ENCODE measurements around the gene KDM4C. TPM values are rescaled to one million over a fixed set of nuclear protein-coding genes. Genes with fewer than 3 reads are reported as not detected.

The KDM4C gene
- polyA plus RNA-seq, 4 donors, result 12.6 to 27.3 (median 18.9) TPM

DNA sequence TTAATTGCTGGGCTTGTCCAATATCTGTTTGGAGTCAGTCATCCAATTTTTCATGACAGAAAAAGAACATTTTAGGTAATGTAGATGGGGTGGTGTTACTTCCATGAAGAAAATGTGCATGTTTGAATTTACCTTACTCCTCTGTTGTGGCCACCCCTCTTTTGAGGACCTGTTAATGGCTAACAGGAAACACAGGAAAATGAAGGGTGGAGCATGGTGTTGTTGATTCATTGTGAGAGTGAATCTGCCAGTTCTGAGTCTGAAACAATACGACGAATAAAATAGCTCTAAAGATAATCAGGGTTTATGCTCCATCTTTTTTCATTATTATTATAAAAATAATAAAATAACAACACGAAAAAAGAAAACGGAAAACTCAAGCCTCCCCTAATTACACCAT is 335.3 kb downstream of the KDM4C start:
- H3K4me1 ChIP-seq (ENCODE audit: control insufficient read depth in 3 of 3, insufficient read depth in 2 of 3, low read depth in 1 of 3, low read length in 2 of 3), result no peaks in the 10 kb centered on the region
- peaks cover 0 to 10% (median 10%) of the 10 kb centered on the region in 3 donors for H3K36me3 ChIP-seq (ENCODE audit: control insufficient read depth in 3 of 3, insufficient read depth in 2 of 3, low read depth in 1 of 3, low read length in 3 of 3)
- H3K27ac ChIP-seq (ENCODE audit: low read depth in 1 of 3, low read length in 2 of 3), result no peak overlapping the region
- FAIRE-seq (no peak), DNase-seq (no peak)
- no peaks in the 10 kb centered on the region for H3K27me3 ChIP-seq (ENCODE audit: control insufficient read depth in 3 of 3, insufficient read depth in 3 of 3, low read length in 3 of 3)
- no peaks in the 10 kb centered on the region for H3K9me3 ChIP-seq (ENCODE audit: control insufficient read depth in 2 of 2, insufficient read depth in 1 of 2, low read depth in 1 of 2, low read length in 1 of 2)
- WGBS, 3 donors, result 88 to 94% (median 88%) methylated on average over 4 of the region's 4 CpGs
- H3K4me3 ChIP-seq (ENCODE audit: low read depth in 1 of 3, low read length in 3 of 3), result no peak overlapping the region

DNA sequence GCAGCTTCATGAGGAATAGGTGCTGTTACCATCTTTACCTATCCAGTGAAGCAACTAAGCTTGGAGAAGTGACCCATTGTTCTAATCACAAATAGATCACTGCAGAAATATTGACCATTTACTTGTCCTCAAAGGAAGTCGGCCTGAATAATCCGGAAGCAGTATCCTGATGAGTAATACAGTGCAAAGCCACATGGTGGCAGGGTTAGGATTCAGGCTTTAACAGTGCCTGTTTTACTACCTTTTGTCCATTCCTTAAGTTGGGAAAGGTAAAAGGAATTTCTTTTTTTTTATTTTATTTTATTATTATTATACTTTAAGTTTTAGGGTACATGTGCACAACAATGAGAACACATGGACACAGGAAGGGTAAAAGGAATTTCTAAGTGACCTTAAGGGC is 336.3 kb downstream of the KDM4C start:
- no peak for DNase-seq
- WGBS, 3 donors, result 87 to 97% (median 88%) methylated on average over 2 of the region's 2 CpGs
- FAIRE-seq, result no peak

DNA sequence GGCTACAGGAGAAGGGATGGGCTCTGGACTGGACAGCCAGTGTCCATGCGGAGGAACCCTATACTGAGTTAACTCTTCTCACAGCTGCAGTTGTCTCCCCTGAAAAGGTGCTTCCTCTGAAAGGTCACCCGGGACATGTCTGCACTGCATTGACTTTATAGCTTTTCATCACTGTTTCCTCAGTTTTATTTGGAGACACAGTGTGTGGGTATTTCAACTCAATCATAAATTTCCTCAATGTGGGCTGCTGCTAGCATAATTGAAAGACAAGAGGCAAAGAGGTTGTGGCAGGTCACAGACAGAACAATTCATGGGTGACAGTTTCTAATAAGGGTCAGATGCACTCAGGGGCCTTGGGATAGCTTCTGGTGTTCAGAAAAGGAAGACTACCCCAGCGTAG is 336.8 kb downstream of the KDM4C start:
- Histone ChIP-seq H3K36me3 (ENCODE audit: control insufficient read depth in 3 of 3, insufficient read depth in 2 of 3, low read depth in 1 of 3, low read length in 3 of 3) (peaks cover 0 to 10% (median 10%) of the 10 kb centered on the region in 3 donors), H3K27me3 (ENCODE audit: control insufficient read depth in 3 of 3, insufficient read depth in 3 of 3, low read length in 3 of 3) (no peaks in the 10 kb centered on the region), H3K27ac (ENCODE audit: low read depth in 1 of 3, low read length in 2 of 3) (no peak overlapping the region), H3K9me3 (ENCODE audit: control insufficient read depth in 2 of 2, insufficient read depth in 1 of 2, low read depth in 1 of 2, low read length in 1 of 2) (peaks cover 0 to 3% of the 10 kb centered on the region in 2 donors), H3K4me1 (ENCODE audit: control insufficient read depth in 3 of 3, insufficient read depth in 2 of 3, low read depth in 1 of 3, low read length in 2 of 3) (no peaks in the 10 kb centered on the region), H3K4me3 (ENCODE audit: low read depth in 1 of 3, low read length in 3 of 3) (no peak overlapping the region)
- no peak for FAIRE-seq
- 86 to 97% (median 95%) methylated on average over 3 of the region's 3 CpGs for WGBS, 3 donors
- no peak for DNase-seq

More for the DNA sequence above, 336.3 kb downstream of the KDM4C start:
- H3K27ac ChIP-seq (ENCODE audit: low read depth in 1 of 3, low read length in 2 of 3), result no peak overlapping the region
- H3K4me1 ChIP-seq (ENCODE audit: control insufficient read depth in 3 of 3, insufficient read depth in 2 of 3, low read depth in 1 of 3, low read length in 2 of 3), result no peaks in the 10 kb centered on the region
- peaks cover 0 to 10% (median 10%) of the 10 kb centered on the region in 3 donors for H3K36me3 ChIP-seq (ENCODE audit: control insufficient read depth in 3 of 3, insufficient read depth in 2 of 3, low read depth in 1 of 3, low read length in 3 of 3)
- no peaks in the 10 kb centered on the region for H3K27me3 ChIP-seq (ENCODE audit: control insufficient read depth in 3 of 3, insufficient read depth in 3 of 3, low read length in 3 of 3)
- H3K4me3 ChIP-seq (ENCODE audit: low read depth in 1 of 3, low read length in 3 of 3), result no peak overlapping the region
- H3K9me3 ChIP-seq (ENCODE audit: control insufficient read depth in 2 of 2, insufficient read depth in 1 of 2, low read depth in 1 of 2, low read length in 1 of 2), result no peaks in the 10 kb centered on the region

DNA sequence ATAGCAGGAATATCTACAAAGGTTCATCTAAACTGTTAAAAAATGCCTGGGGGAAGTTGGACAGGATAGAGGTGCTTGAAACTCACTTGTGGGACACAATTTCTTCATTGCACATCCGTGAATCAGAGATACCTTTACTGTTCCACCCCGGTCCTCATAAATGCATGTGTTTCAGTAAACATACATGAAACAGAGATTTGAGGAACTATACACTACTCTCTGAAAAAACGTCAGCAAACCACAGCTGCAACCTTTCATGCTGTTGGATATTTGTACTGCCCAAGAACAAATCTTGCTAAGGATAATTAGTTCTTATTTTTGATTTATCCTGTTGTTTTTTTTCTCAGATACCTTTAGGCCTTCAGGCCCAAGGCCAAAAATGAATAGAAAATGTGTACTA is 337.3 kb downstream of the KDM4C start:
- DNase-seq (no peak), FAIRE-seq (no peak)
- WGBS, 3 donors, result 75 to 96% (median 80%) methylated on average over 3 of the region's 3 CpGs
- H3K4me1 ChIP-seq (ENCODE audit: control insufficient read depth in 3 of 3, insufficient read depth in 2 of 3, low read depth in 1 of 3, low read length in 2 of 3), result no peaks in the 10 kb centered on the region
- H3K27ac ChIP-seq (ENCODE audit: low read depth in 1 of 3, low read length in 2 of 3), result no peak overlapping the region
- peaks cover 0 to 12% (median 10%) of the 10 kb centered on the region in 3 donors for H3K36me3 ChIP-seq (ENCODE audit: control insufficient read depth in 3 of 3, insufficient read depth in 2 of 3, low read depth in 1 of 3, low read length in 3 of 3)
- no peak overlapping the region for H3K4me3 ChIP-seq (ENCODE audit: low read depth in 1 of 3, low read length in 3 of 3)
- peaks cover 0 to 6% of the 10 kb centered on the region in 2 donors for H3K9me3 ChIP-seq (ENCODE audit: control insufficient read depth in 2 of 2, insufficient read depth in 1 of 2, low read depth in 1 of 2, low read length in 1 of 2)
- H3K27me3 ChIP-seq (ENCODE audit: control insufficient read depth in 3 of 3, insufficient read depth in 3 of 3, low read length in 3 of 3), result no peaks in the 10 kb centered on the region

DNA sequence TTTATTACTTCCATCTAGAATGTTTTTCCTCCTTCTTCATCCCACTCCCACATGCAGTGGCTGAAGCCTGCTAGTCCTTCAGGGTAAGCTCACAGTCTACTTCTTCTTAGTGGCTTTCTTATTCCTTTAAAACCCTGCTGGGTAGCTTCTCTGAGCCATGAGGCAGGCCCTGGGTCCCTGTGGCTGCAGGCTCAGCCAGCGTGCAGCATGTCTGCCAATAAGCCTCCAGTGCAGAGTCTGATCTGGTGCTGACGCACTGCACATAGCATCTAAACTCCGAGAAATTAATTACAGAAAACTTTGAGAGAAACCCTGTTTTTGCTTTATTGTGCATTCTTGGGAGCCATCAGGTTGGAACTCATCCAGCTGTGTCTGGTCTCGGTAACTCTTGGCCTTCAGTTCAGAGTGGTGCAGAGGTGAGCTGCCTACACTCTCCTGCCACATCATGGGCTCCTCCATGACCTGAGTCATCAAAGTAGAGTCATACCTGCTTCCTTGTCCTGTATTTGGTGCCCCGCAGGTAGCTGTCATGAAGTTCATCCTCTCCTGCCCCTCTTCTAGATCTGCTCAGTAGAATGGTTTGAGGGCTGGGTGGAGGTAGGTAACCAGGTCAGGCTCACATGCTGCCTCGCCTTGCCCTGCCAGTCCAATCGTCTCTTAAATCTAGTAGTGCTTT is 339.4 kb downstream of the KDM4C start:
- Histone ChIP-seq H3K4me3 (ENCODE audit: low read depth in 1 of 3, low read length in 3 of 3) (no peak overlapping the region), H3K36me3 (ENCODE audit: control insufficient read depth in 3 of 3, insufficient read depth in 2 of 3, low read depth in 1 of 3, low read length in 3 of 3) (peaks cover 0 to 10% (median 10%) of the 10 kb centered on the region in 3 donors), H3K4me1 (ENCODE audit: control insufficient read depth in 3 of 3, insufficient read depth in 2 of 3, low read depth in 1 of 3, low read length in 2 of 3) (no peaks in the 10 kb centered on the region), H3K27ac (ENCODE audit: low read depth in 1 of 3, low read length in 2 of 3) (no peak overlapping the region), H3K9me3 (ENCODE audit: control insufficient read depth in 2 of 2, insufficient read depth in 1 of 2, low read depth in 1 of 2, low read length in 1 of 2) (peaks cover 0 to 8% of the 10 kb centered on the region in 2 donors), H3K27me3 (ENCODE audit: control insufficient read depth in 3 of 3, insufficient read depth in 3 of 3, low read length in 3 of 3) (no peaks in the 10 kb centered on the region)
- WGBS, 3 donors, result 90 to 95% (median 90%) methylated on average over 7 of the region's 7 CpGs
- no peak for FAIRE-seq
- DNase-seq, result no peak

DNA sequence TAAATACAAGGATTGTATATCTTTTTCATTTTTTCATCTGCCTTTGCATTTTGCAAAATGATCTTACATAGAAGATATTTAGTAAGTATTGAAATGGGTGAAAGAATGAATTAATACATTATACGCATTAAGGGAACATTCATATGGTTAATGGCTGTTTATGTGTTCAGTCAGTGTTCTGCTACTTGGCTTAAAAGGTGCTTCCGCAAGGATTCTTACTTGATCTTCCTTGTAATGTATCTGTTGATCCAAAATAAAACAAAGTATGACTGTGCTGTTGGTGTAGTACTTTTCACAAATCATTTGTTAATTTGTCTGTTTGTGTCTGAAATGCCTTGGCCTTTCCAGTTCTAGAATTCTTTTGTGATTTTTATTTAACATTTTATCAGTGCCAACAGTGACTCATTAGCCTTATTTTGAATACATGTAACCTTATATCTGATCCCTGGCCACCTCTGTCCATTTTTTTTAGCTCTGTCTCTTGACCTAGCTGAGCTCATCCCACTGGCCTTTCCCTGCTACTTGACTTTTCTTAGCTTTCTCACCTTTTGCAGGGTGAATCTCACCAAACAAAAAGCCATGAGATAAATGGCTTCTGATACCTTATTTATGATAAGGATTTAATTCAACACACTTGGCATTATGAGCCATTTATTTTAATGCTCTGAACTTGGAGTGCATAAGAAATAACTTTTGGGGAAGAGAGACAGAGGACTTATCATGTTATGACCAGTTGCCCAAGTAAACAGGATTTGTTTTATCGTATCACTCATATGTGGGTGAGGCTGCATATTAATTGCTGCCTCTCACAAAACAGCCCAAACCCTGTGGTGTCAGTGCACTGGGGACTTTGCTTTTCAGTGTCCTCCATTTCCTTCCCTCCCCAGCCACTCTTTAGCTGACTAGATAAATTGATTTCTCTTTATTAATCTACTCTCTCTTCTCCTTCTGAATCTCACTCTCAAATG is 340.3 kb downstream of the KDM4C start:
- FAIRE-seq (no peak), DNase-seq (no peak)
- Histone ChIP-seq H3K27me3 (ENCODE audit: control insufficient read depth in 3 of 3, insufficient read depth in 3 of 3, low read length in 3 of 3) (no peaks in the 10 kb centered on the region), H3K36me3 (ENCODE audit: control insufficient read depth in 3 of 3, insufficient read depth in 2 of 3, low read depth in 1 of 3, low read length in 3 of 3) (peaks cover 0 to 12% (median 10%) of the 10 kb centered on the region in 3 donors), H3K4me3 (ENCODE audit: low read depth in 1 of 3, low read length in 3 of 3) (no peak overlapping the region), H3K9me3 (ENCODE audit: control insufficient read depth in 2 of 2, insufficient read depth in 1 of 2, low read depth in 1 of 2, low read length in 1 of 2) (peaks cover 0 to 8% of the 10 kb centered on the region in 2 donors), H3K4me1 (ENCODE audit: control insufficient read depth in 3 of 3, insufficient read depth in 2 of 3, low read depth in 1 of 3, low read length in 2 of 3) (no peaks in the 10 kb centered on the region), H3K27ac (ENCODE audit: low read depth in 1 of 3, low read length in 2 of 3) (no peak overlapping the region)
- WGBS, 3 donors, result 92 to 95% (median 95%) methylated on average over 3 of the region's 3 CpGs

DNA sequence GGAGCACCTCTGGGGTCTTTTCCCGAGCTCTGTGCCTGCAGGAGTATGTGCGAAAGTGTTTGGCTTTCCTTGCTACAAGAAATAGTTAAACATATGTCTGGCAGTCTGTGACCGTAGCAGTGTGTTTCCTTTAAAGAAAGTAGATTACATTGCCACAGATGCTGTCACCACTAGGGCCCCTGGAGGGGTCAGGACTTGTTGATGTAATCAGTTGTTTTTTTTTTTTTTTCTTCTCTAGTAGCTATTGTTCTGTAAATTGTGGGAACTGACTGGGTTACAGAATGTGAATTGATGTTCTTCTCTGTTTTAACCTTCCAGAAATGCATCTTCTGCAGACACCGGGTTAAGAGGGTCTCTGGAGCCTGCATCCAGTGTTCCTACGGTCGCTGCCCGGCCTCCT is 345.6 kb downstream of the KDM4C start:
- no peaks in the 10 kb centered on the region for H3K27me3 ChIP-seq (ENCODE audit: control insufficient read depth in 3 of 3, insufficient read depth in 3 of 3, low read length in 3 of 3)
- no peak overlapping the region for H3K4me3 ChIP-seq (ENCODE audit: low read depth in 1 of 3, low read length in 3 of 3)
- no peak overlapping the region for H3K27ac ChIP-seq (ENCODE audit: low read depth in 1 of 3, low read length in 2 of 3)
- WGBS, 3 donors, result 87 to 95% (median 88%) methylated on average over 7 of the region's 7 CpGs
- peaks cover 0 to 8% of the 10 kb centered on the region in 2 donors for H3K9me3 ChIP-seq (ENCODE audit: control insufficient read depth in 2 of 2, insufficient read depth in 1 of 2, low read depth in 1 of 2, low read length in 1 of 2)
- no peaks in the 10 kb centered on the region for H3K4me1 ChIP-seq (ENCODE audit: control insufficient read depth in 3 of 3, insufficient read depth in 2 of 3, low read depth in 1 of 3, low read length in 2 of 3)
- FAIRE-seq, result no peak
- peaks cover 2 to 21% (median 12%) of the 10 kb centered on the region in 3 donors for H3K36me3 ChIP-seq (ENCODE audit: control insufficient read depth in 3 of 3, insufficient read depth in 2 of 3, low read depth in 1 of 3, low read length in 3 of 3)
- DNase-seq, result no peak

DNA sequence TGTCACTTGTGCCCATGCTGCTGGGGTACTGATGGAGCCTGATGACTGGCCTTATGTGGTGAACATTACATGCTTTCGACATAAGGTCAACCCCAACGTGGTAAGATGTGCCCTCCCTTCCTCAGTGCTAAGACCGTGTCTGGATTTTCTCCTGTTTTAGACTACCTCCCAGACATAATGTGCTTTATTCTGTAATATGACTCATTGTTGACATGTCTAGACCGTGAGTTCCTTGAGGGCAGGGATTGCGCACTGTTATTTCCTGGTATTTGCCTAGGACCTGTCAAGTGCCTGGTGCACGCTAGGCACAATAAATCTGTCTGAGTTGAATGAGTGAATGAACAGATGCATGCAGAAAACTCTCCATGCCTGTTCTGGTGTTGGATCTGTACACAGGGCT is 346.0 kb downstream of the KDM4C start:
- Histone ChIP-seq H3K4me1 (ENCODE audit: control insufficient read depth in 3 of 3, insufficient read depth in 2 of 3, low read depth in 1 of 3, low read length in 2 of 3) (no peaks in the 10 kb centered on the region), H3K27ac (ENCODE audit: low read depth in 1 of 3, low read length in 2 of 3) (no peak overlapping the region), H3K27me3 (ENCODE audit: control insufficient read depth in 3 of 3, insufficient read depth in 3 of 3, low read length in 3 of 3) (no peaks in the 10 kb centered on the region), H3K9me3 (ENCODE audit: control insufficient read depth in 2 of 2, insufficient read depth in 1 of 2, low read depth in 1 of 2, low read length in 1 of 2) (peaks cover 0 to 8% of the 10 kb centered on the region in 2 donors), H3K4me3 (ENCODE audit: low read depth in 1 of 3, low read length in 3 of 3) (no peak overlapping the region), H3K36me3 (ENCODE audit: control insufficient read depth in 3 of 3, insufficient read depth in 2 of 3, low read depth in 1 of 3, low read length in 3 of 3) (peaks cover 2 to 22% (median 12%) of the 10 kb centered on the region in 3 donors)
- DNase-seq (no peak), FAIRE-seq (no peak)
- WGBS, 3 donors, result 80 to 89% (median 84%) methylated on average over 6 of the region's 6 CpGs
